Activated T-helper 1 cell treated with anti-CD3 and anti-CD28 coated beads, Interleukin-12 subunit alpha, Interleukin-12 subunit beta, Interleukin-2, Interleukin-4 antibody, amounts not matched to agents 30 ng/mL and 10 ng/mL and 1 ng/mL, durations not matched to agents 14 hours and 24 hours and 36 hours (primary cell): ENCODE data around the gene NKAIN4. TPM values are rescaled to one million over a fixed set of nuclear protein-coding genes. Genes with fewer than 3 reads are reported as not detected.

ENCODE experiments used
- DNase-seq: peaks from one replicate; pipeline ENCODE4 v3.0.0; 2021; ENCODE audit warnings: low spot score
- H3K27ac Mint-ChIP-seq: one replicate; pipeline ENCODE4 v1.8.0; 2021; ENCODE audit warnings: mild to moderate bottlenecking, mixed read lengths
- H3K27me3 Mint-ChIP-seq: one replicate; pipeline ENCODE4 v1.8.0; 2022; ENCODE audit warnings: mild to moderate bottlenecking, moderate library complexity, mixed read lengths; ENCODE audit not compliant: insufficient read depth
- H3K36me3 Mint-ChIP-seq: one replicate; pipeline ENCODE4 v1.8.0; 2021; ENCODE audit warnings: low read depth, mixed read lengths
- H3K4me1 Mint-ChIP-seq: one replicate; pipeline ENCODE4 v1.8.0; 2021; ENCODE audit warnings: low read depth, mixed read lengths
- H3K4me3 Mint-ChIP-seq: one replicate; pipeline ENCODE4 v1.8.0; 2021; ENCODE audit warnings: mild to moderate bottlenecking, moderate library complexity, mixed read lengths
- H3K9me3 Mint-ChIP-seq: one replicate; pipeline ENCODE4 v1.8.0; 2021; ENCODE audit warnings: mixed read lengths
- intact Hi-C: fragments of 100-400 bp; cut with micrococcal nuclease; formaldehyde crosslinking; loops from one replicate; pipeline ENCODE4 v1.15.1; 2024
- total RNA-seq: library from RNA; stranded (reverse); gene quantifications from 2 replicates; pipeline ENCODE4 v1.2.3, GENCODE V29; 2022

The NKAIN4 gene
- total RNA-seq, 1 donor from 2014 or later, result not detected

DNA sequence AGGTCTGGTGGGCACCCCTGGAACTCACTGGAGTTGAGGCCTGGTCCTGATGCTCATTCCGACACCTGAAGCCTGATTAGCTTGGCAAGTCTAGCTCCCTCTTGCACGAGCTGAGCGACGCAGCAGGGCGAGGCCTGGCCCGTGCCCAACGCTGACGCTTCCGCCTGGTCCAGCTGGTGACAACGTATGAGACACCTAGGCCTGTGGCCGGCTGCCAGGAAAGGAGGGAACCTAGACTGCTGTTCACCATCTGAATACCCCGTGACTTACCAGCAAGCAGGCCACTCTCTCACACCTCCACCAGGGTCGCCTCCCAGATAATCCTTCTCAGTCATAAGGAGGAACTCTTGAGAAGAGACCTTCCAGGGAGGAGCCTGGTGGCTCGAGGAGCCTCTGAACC lies 62.9 kb downstream of the NKAIN4 start:
- no peak for DNase-seq
- intact Hi-C loops, result no loop called here
- Mint-ChIP-seq H3K27me3 (no peaks in the 10 kb centered on the region), H3K4me1 (no peaks in the 10 kb centered on the region), H3K4me3 (no peak overlapping the region), H3K27ac (no peak overlapping the region), H3K9me3 (no peaks in the 10 kb centered on the region), H3K36me3 (peaks cover 6% of the 10 kb centered on the region)

DNA sequence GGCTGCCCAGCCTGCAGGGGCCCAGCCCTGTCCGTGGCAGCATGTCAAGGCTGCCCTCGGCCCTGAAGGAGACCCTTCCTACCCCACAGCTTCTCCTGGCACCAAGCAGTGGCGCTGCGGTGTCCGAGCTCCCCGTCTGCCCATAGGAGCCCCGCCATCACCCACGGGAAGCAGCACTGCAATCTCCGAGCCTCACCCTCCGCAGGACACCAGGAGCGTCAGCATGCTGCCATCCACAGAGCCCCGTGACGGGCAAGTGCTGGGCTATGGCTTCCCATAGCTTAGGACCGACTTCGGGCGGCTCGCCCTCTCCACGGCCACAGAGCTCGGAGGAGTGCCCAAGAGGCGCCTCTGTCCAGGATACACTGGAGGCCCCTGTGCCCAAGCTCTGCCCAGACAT lies 63.4 kb downstream of the NKAIN4 start:
- Mint-ChIP-seq H3K27ac (no peak overlapping the region), H3K36me3 (peaks cover 4% of the 10 kb centered on the region), H3K27me3 (no peaks in the 10 kb centered on the region), H3K4me3 (no peak overlapping the region), H3K4me1 (no peaks in the 10 kb centered on the region), H3K9me3 (no peaks in the 10 kb centered on the region)
- intact Hi-C loops, result no loop called here
- DNase-seq, result no peak

Other genes with a start within 250 kb of the NKAIN4 start
- not detected in 2 replicates for gene BHLHE23, start 247.5 kb downstream of the NKAIN4 start, total RNA-seq
- gene YTHDF1, start 38.3 kb downstream of the NKAIN4 start, total RNA-seq, result 48.8 and 49.0 TPM in 2 replicates
- not detected in 2 replicates for gene BIRC7, start 18.6 kb downstream of the NKAIN4 start, total RNA-seq
- 102 and 107 TPM in 2 replicates for gene ARFGAP1, start 18.4 kb upstream of the NKAIN4 start, total RNA-seq
- not detected in 2 replicates for gene COL20A1, start 38.7 kb upstream of the NKAIN4 start, total RNA-seq
- not detected in 2 replicates for gene CHRNA4, start 106.9 kb upstream of the NKAIN4 start, total RNA-seq
- gene KCNQ2, start 218.2 kb upstream of the NKAIN4 start, total RNA-seq, result not detected in 2 replicates
- 0.80 and 1.1 TPM in 2 replicates for gene EEF1A2, start 244.6 kb upstream of the NKAIN4 start, total RNA-seq